ENCODE data around the gene RBMS3.
"Not testable (repeated sequence)": the region's sequence is repeated elsewhere in the genome, so short reads cannot be mapped to it uniquely, and the experiment has no call there.

Gene RBMS3

DNA sequence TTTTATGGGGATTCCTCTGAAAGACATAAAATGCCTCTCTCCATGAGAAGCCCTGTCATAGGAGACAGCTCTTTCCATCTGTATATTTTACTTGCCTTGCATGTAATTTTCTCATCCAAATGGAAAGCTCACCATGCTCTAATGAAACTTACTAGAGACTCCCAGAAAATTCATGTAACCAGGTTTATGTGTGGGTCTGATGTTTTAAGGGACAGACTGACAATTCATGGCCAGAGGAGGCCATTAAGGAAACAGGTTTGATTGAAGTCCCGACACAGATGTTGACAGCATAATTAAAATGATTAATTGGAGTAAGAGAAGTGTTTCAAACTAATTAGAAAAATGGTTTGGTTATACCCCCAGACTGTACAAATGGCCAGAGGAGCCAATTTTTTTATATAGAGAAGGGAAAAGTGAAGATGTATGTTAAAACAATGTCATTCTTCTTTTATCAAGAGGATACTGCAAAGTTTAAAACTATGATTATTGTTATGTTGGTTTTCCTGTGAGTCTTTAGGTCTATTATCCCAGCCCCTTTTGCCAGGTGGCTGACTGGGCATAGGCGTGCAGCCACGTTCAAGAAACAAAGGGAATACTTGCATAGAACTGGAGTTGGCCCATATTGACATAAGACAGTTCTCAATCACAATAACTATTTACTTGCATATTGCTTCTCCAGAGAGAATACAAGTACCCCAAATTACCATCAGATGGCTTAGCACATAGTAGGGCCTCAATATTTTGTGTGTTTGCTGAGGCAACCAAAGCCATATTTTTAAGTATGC lies 64.8 kb downstream of the RBMS3 start:
- no peak for DNase-seq

DNA sequence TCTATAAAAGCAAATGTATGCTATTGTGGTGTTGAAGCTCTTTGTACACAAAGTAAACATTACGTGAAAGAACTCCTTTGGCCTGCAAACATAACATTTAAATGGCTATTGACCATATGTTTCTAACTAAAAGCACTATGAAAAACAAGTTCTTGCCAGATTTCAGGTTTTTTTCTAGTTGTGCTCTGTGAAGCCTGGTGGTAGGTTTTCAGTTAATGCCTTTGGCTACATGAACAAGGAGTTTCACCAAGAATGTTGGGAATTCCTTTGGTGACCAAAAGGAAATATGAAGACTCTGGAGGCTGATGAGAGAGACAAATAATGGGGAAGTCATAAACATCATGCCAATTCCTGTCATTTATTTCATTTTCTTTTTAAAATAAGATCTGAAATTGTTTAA lies 66.0 kb downstream of the RBMS3 start:
- no peak for DNase-seq

DNA sequence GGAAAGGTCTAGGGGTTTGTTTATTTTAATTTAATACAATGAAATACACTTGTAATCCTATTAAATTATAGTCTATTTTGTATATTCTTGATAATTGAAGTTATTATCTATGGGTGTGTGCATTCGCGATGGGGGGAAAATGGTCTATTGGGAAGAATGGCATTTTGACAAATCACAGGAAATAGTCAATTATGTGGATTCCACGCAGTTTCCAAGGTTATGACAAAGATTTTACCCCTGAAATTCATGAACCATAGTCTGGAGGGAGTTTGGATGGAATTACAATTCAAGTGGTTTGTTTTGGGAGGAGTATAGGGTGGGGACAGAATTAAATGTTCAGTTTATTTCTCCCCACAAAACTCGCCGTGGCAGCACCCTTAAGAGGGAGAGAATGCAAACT lies 66.5 kb downstream of the RBMS3 start:
- no peak for DNase-seq

DNA sequence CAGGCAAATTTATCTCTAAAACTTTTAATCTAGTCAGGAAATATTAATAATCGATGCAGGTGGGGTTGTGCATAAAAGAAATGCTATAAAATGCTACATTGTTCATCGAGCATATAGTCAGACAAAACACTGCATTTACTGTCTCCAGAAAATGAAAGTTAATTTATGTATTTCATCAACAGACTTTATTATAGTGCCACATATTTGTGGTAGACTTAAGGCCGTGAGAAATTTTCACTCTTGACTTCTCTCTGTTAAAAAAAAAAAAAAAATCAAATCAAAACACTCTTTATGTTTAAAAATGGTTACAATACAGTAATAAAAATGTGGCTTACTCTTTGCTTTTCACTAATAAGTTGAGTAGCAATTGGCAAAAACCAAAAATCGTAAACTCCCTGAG lies 67.4 kb downstream of the RBMS3 start:
- DNase-seq = no peak

DNA sequence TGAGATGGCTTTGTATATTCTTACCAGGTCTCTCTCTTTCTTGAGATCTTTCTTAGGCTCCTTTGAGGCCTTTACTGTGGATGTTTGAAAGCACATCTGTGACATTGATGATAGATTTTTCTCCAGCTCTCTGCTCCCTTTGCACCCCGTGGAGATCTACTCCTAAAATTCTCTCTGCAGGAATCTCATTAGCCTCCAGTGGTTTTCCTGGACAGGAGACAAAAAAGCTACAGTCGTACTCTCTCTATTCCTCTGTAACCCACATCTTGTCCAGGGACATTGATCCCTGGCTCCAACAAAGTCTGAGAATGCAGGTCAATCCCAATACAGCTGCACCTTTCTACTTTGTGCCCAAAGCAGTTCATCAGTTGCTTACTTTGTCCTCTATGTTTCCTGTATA lies 68.2 kb downstream of the RBMS3 start:
- DNase-seq = no peak

DNA sequence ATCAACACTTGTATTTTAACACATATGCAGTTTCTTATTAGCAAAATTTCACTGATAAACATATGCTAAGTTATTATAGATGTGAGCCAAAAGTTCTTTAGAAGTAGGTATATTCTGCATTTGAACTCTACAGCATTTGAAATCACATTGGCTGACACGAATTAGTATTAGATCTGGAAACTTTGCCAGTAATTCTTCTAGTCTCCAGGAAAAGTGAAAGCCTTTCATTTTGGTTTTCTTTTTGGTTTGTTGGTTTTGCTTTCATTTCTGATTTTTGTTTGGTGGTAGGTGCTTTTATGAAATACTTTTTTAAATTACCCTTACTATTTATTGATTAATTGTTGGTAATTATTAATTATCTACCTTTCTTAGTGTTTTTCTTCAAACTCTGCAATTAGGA lies 72.9 kb downstream of the RBMS3 start:
- no peak for DNase-seq

DNA sequence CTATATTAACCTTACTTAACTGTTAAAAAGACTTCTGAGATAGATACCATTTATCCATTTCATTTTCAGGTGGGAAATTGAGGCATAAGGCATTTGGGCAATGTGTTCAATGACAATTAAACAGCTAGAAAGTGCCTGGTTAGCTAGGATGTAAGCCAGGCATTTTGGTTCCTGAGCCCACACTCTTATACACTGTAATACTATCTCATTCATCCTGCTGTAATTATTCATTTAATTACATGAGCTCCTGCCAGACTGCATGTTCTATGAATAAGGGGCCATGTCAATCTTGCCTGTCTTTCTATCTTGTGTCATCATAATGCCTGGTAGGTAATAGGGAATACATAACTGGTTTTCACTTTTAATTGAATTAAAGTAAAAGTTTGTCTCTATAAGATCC lies 74.0 kb downstream of the RBMS3 start:
- DNase-seq = no peak

DNA sequence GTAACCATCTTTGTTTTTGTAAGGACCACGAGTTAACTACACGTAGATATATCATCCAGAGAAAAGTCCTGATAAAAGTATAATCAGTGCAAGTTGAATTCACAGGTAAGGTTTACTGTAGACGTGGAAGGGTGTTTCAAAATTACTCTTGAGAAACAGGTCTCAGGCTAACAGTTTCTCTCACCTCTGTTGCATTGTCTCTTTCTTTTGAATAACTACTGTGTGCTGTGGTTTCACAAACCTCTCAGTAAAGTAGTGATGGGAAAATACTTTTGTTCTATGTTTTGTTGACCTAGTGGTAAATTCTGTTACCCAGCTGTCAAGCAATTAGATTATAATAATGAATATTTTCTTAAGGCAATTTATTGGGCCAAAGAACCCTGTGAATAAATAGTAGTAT lies 75.2 kb downstream of the RBMS3 start:
- no peak for DNase-seq

DNA sequence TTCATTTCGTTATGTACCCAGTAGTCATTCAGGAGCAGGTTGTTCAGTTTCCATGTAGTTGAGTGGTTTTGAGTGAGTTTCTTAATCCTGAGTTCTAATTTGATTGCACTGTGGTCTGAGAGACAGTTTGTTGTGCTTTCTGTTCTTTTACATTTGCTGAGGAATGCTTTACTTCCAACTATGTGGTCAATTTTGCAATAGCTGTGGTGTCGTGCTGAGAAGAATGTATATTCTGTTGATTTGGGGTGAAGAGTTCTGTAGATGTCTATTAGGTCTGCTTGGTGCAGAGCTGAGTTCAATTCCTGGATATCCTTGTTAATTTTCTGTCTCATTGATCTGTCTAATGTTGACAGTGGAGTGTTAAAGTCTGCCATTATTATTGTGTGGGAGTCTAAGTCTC lies 79.4 kb downstream of the RBMS3 start:
- not testable (repeated sequence) for DNase-seq

DNA sequence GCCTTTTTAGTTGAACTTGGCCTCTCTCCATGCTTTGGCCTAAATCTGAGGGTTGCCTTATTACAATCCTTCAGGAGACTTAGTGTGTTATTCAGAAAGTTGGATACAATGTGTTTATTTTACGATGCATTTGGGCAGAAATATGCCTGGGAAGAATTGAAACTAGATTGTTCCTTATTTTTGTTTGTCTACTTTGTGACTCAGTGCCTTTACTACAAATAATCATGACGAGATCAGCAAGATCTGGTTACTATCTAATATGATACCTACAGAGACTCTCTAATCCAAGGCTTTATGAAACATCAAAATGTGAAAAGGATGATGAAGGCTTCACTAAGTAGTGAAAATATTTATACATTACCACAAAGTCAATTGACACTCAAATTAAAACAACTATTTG lies 82.2 kb downstream of the RBMS3 start:
- DNase-seq = no peak

DNA sequence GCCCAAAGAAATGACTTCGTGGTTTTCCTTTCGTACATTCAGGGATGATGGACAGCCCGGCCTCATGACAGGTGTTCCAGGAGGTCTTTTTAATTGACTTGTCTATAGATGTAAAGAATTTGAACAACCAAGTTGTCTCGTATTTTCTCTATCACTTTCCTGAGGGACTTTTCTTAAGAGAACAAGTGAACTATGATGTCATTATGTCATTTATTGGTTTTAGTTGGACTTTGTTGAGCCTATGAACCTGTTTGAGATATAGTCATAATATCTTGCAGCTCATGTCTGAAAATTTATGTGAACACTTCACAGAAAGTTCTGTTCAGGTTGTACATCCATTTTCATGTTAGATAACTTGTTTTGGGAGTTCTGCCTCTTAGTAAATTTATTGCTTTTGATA lies 89.2 kb downstream of the RBMS3 start:
- no peak for DNase-seq

DNA sequence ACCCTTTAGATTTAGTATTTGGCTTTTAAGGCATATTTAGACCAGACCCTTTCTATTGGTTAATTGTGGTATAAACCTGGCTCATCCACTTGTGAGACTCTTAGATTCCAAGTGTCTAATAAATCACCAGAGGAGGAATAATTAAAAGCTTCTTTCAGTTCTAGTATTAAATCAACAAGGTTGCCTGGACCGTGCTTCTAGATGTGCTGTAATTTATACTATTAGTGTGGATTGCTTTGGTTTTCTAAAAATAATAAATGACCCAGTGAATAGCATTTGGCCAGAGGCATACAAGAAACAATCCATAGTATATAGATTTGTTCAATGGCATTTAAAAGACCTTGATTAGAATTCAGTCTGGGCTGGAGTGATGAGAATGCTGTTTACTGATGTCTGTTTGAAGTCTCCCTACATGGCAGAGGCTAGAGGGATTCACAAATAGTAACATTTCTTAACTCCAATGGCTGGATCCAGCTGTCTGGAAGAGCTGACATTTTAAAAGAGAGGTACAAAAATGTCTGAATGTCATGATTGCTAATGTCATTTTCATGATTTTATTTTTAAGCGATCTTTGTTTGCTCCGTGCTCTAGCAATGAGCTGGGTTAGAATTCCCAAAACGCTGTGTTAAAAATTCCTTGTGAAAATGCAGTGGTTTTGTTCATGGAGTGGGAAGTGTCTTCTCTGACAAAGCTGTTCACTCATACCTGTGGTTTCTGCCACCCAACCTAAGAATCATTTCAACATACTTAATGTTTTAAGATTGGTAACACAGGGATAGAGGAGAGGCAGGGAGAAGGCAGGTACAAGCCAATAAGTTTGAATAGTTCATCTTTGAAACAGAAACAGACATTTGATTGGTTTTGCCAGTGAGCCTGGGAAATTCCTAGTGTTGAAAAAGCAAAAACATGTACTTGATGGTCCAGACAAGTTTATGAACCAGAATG lies 89.9 kb downstream of the RBMS3 start:
- no peak for DNase-seq

DNA sequence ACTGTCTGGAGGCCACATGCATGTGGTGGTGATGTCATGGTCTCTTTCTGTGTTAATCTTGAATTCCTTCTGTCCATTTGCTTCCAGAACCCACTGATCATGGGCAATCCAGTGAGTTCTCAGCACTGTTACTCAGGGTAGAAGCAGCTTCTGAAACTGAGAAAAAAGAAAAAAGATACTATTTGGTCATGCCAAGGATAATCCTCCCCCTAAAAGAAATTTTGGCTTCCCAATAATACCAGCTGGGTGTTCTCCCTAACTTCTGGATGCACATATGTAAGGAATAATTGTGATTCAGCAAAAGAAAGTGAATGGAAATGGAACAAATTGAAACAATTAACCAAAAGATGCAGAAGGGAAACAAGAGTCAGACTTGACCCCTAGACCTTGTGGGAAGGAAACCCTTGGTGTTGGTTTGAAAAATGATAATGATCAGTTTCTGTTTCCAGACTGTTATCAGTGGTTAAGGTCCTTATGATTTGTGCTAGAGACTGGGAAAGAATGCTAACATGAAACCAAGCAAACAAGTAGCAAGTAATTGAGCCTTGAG lies 92.3 kb downstream of the RBMS3 start:
- no peak for DNase-seq

DNA sequence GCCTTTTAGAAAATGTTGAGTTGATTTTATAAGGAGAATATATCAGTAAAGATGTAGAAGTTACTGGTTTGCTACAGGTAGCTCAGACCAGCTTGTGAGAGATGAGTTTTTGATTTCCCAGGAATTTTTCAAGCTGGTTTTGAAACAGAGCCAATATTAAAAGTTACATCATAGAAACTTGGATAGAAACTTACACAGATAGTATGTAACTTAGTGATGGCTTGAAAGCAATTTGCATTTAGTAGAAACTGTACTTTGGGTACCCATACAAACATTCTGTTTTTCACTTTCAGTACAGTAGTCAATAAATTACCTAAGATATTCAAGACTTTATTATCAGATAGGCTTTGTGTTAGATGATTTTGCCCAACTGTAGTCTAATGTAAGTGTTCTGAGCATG lies 93.4 kb downstream of the RBMS3 start:
- DNase-seq = no peak

DNA sequence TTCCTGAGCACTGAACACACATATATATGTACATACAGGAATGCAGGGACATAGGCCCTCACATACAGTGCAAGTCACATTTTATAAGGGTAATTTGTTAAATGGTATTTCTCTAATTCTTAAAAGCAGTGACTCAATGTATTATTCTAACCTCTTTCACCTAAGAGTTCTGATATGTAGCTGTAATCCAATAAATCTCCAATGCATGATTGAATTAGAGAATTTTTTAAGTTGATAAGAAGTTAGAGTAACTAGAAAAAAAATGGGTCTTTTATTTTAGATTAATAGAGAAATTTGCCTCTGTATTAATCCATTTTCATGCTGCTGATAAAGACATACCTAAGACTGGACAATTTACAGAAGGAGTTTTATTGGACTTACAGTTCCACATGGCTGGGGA lies 98.2 kb downstream of the RBMS3 start:
- no peak for DNase-seq

DNA sequence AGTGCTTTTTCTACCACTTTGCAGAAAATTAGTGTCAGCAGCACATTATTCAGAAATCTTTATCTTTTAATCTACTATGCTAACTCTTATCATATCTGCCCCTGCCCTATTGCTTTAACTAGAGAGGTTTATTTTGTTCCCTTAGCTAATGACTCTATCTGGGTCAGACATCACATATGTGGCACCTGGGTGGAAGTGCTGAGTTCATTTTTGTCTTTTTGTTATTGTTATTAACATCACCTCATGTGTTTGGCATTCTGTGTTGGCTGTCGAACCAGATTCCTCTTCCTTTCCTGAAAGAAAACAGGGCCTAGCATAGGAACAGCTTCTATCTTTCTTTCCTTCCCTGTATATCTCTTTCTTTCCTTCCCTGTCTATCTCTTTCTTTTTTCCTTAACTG lies 100.7 kb downstream of the RBMS3 start:
- no peak for DNase-seq

DNA sequence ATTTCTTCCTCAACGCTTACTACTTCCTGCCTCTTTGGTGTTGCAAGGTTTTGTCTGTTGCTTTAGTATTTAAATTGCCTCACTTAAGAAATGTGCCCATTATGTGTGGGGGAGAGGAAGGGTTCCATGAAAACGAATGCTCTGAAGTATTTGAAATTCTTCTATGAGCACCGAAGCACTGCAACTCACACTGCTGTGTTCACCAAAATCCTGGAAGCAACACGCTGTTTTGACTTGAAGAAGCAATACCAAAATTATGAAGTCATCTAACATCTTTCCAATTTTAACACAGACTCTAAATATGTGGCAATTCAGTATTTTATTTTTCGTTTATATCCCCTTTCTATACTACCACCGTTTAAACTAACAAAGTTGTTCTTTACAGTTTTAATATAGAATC lies 101.5 kb downstream of the RBMS3 start:
- DNase-seq = no peak

DNA sequence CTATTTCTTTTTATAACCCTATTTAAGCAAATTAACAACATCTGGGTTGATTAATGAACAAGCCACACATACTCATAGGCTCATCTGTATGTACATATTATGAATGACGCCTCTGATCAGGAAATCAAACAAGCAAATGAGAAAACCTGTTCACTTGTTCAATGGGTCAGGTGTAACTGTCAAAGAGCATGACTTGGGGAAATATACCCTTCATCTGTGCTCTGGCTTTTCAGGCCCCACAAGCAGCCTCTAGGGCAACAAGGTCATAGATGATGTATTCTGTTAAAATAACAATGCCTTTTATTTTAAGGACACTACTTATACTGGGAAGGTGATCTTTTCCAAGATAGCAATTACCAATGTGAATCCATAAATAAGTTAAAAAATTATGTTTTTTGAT lies 102.0 kb downstream of the RBMS3 start:
- DNase-seq = no peak

DNA sequence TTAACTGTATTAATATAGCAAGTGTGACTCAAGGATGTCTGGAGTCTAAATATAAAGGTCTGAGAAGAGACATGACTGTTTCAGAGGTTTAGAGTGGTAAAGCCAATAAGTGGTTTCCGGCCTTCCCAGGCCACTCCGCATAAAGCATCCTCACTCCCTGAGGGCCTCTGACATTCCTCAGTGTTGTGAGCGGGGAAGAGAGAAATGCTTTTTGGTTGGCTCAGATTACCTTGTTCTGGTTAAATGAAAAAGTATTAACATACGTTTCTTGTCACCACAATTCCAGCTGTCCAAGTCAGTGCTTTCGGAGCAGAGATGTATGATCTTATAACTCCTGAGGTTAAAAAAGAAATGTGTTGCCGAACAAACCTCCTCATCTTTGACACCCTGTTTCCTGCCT lies 103.8 kb downstream of the RBMS3 start:
- no peak for DNase-seq

DNA sequence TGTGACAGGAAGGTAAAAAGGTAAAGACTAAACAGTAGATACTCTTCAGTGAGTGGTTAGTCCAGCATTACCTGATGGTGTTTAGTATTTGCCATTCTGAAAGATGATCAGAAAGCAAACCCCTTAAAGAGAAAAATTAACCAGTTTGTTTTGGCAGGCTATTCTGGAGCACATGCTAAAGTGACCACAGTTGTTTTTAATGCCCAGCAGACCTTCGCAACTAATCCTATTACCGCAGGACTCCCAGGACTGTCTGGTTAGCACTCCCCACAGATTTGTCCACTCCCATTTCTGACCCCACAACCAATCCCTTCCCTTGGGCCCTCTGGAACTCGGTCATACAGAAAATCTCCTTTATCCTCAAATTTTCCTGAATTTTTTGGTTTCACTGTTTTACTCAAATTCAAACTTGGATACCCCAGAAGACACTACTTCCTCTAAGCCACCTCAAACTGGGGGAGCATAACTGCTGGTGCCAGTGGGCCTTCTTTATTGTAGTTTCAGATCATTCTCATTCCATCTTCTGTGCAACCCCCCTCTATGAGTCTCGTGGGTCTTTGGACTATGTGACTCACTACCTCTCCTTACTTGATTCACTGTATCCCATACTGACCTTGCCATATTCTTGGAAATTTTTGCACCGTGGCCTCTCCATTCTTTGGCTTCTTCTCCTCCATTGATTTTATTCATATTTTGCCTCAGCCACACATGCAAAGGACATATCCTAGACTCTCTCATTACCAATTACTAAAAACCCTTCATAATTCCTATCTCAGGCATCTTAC lies 104.4 kb downstream of the RBMS3 start:
- DNase-seq = no peak

DNA sequence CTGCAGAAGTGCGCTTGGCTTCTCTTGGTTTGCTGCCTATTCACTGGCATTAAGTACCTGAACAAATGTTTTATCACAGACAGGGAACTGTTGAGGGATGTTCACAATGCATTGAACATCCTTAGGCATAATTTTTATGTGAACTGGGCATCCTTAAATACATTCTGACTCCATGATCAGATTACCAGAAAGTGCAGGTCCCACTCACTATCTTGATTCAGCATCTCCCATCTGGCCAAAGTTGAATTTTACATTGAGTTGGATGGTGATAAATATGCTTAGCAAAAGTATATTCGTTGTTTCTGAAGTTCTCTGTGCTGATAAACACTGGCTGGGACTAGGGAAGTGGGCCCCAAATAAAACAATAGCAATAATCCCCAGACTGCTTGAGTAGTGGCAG lies 108.5 kb downstream of the RBMS3 start:
- no peak for DNase-seq

DNA sequence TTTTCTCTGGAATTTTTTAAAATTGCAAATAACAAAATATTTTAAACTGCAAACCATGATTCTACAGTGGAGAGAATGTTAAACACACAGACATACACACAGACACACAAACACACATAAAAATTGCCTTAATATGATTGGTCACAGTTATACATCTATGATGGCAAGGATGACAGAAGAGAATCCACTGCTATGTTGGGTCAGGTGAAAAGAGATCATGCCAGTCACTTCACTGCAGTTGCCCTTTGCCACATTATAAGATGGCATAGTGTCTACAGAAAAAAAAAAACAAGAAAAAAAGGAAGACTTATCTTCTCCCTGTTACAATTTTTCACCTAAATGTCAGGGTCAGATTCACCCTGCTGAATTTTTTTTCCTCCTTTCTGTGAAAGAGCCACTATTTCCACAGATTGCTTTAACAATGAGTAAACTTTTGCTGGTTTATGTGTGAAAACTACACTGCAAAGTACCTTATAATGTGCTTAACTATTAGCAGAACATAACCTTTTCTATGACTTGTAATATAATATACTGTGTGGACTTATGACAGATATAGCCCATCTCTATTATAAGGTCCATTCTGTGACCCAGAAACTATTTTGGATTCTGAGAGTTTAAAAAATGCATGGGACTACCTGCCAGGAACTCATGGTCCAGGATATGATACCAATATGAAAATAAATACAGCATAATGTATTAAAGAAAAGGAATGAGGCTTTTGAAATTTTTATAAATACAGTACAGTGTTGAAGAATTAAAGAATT lies 111.9 kb downstream of the RBMS3 start:
- DNase-seq = no peak

Data from hippocampal formation (tissue), 2 donors.